Measurements from ENCODE around the gene USP43.

The USP43 gene

GRCh38 chr17:9750524-9750923 is 105.2 kb downstream of the USP43 start:
- Histone ChIP-seq H3K4me3 (no peak overlapping the region), H3K9me3 (ENCODE audit: low read depth, low read length) (no peaks in the 10 kb centered on the region), H3K36me3 (ENCODE audit: insufficient read depth, low read length) (no peaks in the 10 kb centered on the region), H3K9ac (ENCODE audit: insufficient read length) (no peak overlapping the region), H3K27ac (no peak overlapping the region)
- no peak for TF ChIP-seq POLR2AphosphoS5 (IDR thresholded peaks at IDR 0.05; ENCODE audit: borderline replicate concordance, low read depth, low read length)
- TF ChIP-seq EZH2 (IDR thresholded peaks at IDR 0.05): no peak
- no peak for TF ChIP-seq FOXP2 (optimal IDR thresholded peaks at IDR 0.05; ENCODE audit: control extremely low read depth, extremely low read length, insufficient read depth)
- no peak for DNase-seq (ENCODE audit: low read depth, low spot score)

DNA sequence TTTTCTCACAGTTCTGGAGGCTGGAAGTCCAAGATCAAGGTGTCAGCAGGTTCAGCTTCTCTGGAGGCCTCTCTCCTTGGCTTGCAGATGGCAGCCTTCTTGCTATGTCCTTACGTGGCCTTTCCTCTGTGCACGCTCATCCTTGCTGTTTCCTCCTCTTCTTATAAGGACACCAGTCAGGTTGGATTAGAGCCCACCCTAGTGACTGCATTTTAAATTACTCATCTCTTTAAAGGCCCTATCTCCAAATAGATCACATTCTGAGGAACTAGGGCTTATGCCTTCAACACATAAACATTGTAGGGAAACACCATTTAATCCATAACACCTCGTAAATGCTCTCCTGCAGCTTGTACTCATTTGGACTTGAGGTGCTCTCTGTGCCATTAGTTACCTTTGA is 109.8 kb downstream of the USP43 start:
- Histone ChIP-seq H3K27ac (no peak overlapping the region), H3K36me3 (ENCODE audit: insufficient read depth, low read length) (no peaks in the 10 kb centered on the region), H3K9ac (ENCODE audit: insufficient read length) (no peak overlapping the region), H3K9me3 (ENCODE audit: low read depth, low read length) (no peaks in the 10 kb centered on the region), H3K4me3 (no peak overlapping the region)
- no peak for DNase-seq (ENCODE audit: low read depth, low spot score)
- no peak for TF ChIP-seq EZH2 (IDR thresholded peaks at IDR 0.05)
- TF ChIP-seq FOXP2 (optimal IDR thresholded peaks at IDR 0.05; ENCODE audit: control extremely low read depth, extremely low read length, insufficient read depth): no peak
- TF ChIP-seq POLR2AphosphoS5 (IDR thresholded peaks at IDR 0.05; ENCODE audit: borderline replicate concordance, low read depth, low read length): no peak

DNA sequence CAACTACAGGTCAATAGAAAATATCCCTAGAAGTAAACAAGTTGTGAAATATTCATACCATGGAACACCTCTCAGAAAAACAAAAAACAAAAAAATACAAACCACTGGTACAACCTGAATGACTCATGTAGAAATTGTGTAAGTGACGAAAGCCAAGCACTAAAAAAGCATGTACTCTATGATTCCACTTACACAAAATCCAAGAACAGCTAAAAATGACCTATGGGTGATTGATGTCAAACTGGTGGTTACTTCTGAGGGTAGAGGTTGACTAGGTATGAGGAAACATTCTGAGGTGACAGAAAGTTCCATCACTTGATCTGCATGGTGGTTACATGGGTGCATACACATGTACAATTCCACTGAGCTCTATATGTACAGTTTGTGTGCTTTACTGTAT is 114.9 kb downstream of the USP43 start:
- H3K27ac ChIP-seq: no peak overlapping the region
- no peak for TF ChIP-seq POLR2AphosphoS5 (IDR thresholded peaks at IDR 0.05; ENCODE audit: borderline replicate concordance, low read depth, low read length)
- TF ChIP-seq FOXP2 (optimal IDR thresholded peaks at IDR 0.05; ENCODE audit: control extremely low read depth, extremely low read length, insufficient read depth): no peak
- no peak for TF ChIP-seq EZH2 (IDR thresholded peaks at IDR 0.05)
- no peaks in the 10 kb centered on the region for H3K9me3 ChIP-seq (ENCODE audit: low read depth, low read length)
- no peak overlapping the region for H3K4me3 ChIP-seq
- no peak overlapping the region for H3K9ac ChIP-seq (ENCODE audit: insufficient read length)
- no peaks in the 10 kb centered on the region for H3K36me3 ChIP-seq (ENCODE audit: insufficient read depth, low read length)
- no peak for DNase-seq (ENCODE audit: low read depth, low spot score)

GRCh38 chr17:9763643-9764042 is 118.3 kb downstream of the USP43 start:
- no peaks in the 10 kb centered on the region for H3K36me3 ChIP-seq (ENCODE audit: insufficient read depth, low read length)
- DNase-seq (ENCODE audit: low read depth, low spot score): no peak
- no peaks in the 10 kb centered on the region for H3K9me3 ChIP-seq (ENCODE audit: low read depth, low read length)
- no peak for TF ChIP-seq FOXP2 (optimal IDR thresholded peaks at IDR 0.05; ENCODE audit: control extremely low read depth, extremely low read length, insufficient read depth)
- no peak for TF ChIP-seq EZH2 (IDR thresholded peaks at IDR 0.05)
- no peak for TF ChIP-seq POLR2AphosphoS5 (IDR thresholded peaks at IDR 0.05; ENCODE audit: borderline replicate concordance, low read depth, low read length)
- H3K9ac ChIP-seq (ENCODE audit: insufficient read length): no peak overlapping the region
- no peak overlapping the region for H3K27ac ChIP-seq
- H3K4me3 ChIP-seq: no peak overlapping the region

DNA sequence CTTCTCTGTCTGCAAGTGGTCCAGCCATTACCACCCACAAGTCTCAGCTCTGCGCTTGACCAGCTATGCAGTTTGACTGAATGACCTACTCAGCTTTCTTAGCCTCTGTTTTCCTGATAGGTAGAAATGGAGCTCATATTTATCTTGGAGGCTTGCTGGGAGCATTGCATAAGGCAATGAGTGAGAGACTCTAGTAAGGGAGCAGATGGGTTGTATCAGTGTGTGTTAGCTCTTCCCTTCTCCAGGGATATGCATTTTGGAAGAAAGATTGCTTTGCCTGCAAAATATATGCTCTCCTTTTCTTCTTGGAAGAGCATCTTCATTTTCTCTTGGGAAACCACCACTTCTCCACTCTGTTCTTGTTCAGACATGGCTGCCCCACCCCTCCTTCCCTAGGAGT is 120.0 kb downstream of the USP43 start:
- Histone ChIP-seq H3K9me3 (ENCODE audit: low read depth, low read length) (no peaks in the 10 kb centered on the region), H3K27ac (no peak overlapping the region), H3K9ac (ENCODE audit: insufficient read length) (no peak overlapping the region), H3K4me3 (no peak overlapping the region), H3K36me3 (ENCODE audit: insufficient read depth, low read length) (no peaks in the 10 kb centered on the region)
- no peak for DNase-seq (ENCODE audit: low read depth, low spot score)
- no peak for TF ChIP-seq POLR2AphosphoS5 (IDR thresholded peaks at IDR 0.05; ENCODE audit: borderline replicate concordance, low read depth, low read length)

GRCh38 chr17:9766970-9767369 is 121.7 kb downstream of the USP43 start:
- no peak overlapping the region for H3K9ac ChIP-seq (ENCODE audit: insufficient read length)
- H3K27ac ChIP-seq: no peak overlapping the region
- TF ChIP-seq POLR2AphosphoS5 (IDR thresholded peaks at IDR 0.05; ENCODE audit: borderline replicate concordance, low read depth, low read length) (no peak), FOXP2 (optimal IDR thresholded peaks at IDR 0.05; ENCODE audit: control extremely low read depth, extremely low read length, insufficient read depth) (no peak), EZH2 (IDR thresholded peaks at IDR 0.05) (no peak)
- H3K4me3 ChIP-seq: no peak overlapping the region
- H3K36me3 ChIP-seq (ENCODE audit: insufficient read depth, low read length): no peaks in the 10 kb centered on the region
- DNase-seq (ENCODE audit: low read depth, low spot score): no peak
- no peaks in the 10 kb centered on the region for H3K9me3 ChIP-seq (ENCODE audit: low read depth, low read length)

- no peak overlapping the region for H3K9ac ChIP-seq (ENCODE audit: insufficient read length)
- no peak overlapping the region for H3K27ac ChIP-seq
- no peaks in the 10 kb centered on the region for H3K36me3 ChIP-seq (ENCODE audit: insufficient read depth, low read length)
- DNase-seq (ENCODE audit: low read depth, low spot score): no peak
- H3K4me3 ChIP-seq: no peak overlapping the region
- no peak for TF ChIP-seq EZH2 (IDR thresholded peaks at IDR 0.05)
- no peak for TF ChIP-seq POLR2AphosphoS5 (IDR thresholded peaks at IDR 0.05; ENCODE audit: borderline replicate concordance, low read depth, low read length)
- no peak for TF ChIP-seq FOXP2 (optimal IDR thresholded peaks at IDR 0.05; ENCODE audit: control extremely low read depth, extremely low read length, insufficient read depth)
- no peaks in the 10 kb centered on the region for H3K9me3 ChIP-seq (ENCODE audit: low read depth, low read length)
Observed at GRCh38 chr17:9767432-9767991, 122.2 kb downstream of the USP43 start.

GRCh38 chr17:9768381-9768934 is 123.1 kb downstream of the USP43 start:
- H3K36me3 ChIP-seq (ENCODE audit: insufficient read depth, low read length): no peaks in the 10 kb centered on the region
- no peak for TF ChIP-seq POLR2AphosphoS5 (IDR thresholded peaks at IDR 0.05; ENCODE audit: borderline replicate concordance, low read depth, low read length)
- TF ChIP-seq EZH2 (IDR thresholded peaks at IDR 0.05): no peak
- no peak for TF ChIP-seq FOXP2 (optimal IDR thresholded peaks at IDR 0.05; ENCODE audit: control extremely low read depth, extremely low read length, insufficient read depth)
- no peak overlapping the region for H3K27ac ChIP-seq
- no peak overlapping the region for H3K4me3 ChIP-seq
- no peak overlapping the region for H3K9ac ChIP-seq (ENCODE audit: insufficient read length)
- no peak for DNase-seq (ENCODE audit: low read depth, low spot score)
- no peaks in the 10 kb centered on the region for H3K9me3 ChIP-seq (ENCODE audit: low read depth, low read length)

Measured in SK-N-MC (cell line).